Vagina (tissue), 2 donors: ENCODE data around the gene TIAM2. TPM values are rescaled to one million over a fixed set of nuclear protein-coding genes. Genes with fewer than 3 reads are reported as not detected.
"Not testable (repeated sequence)": the region's sequence is repeated elsewhere in the genome, so short reads cannot be mapped to it uniquely, and the experiment has no call there.

ENCODE experiments used
- DNase-seq, 2 donors: peaks; one replicate each; pipeline ENCODE4 v3.0.0-alpha.2; 2017; ENCODE audit errors: extremely low spot score in 2 of 2
- H3K27ac ChIP-seq: fragments of 200-600 bp; sonication (generic); one replicate; pipeline ENCODE4 v1.5.1; 2019
- H3K27me3 ChIP-seq: fragments of 200-600 bp; sonication (generic); one replicate; pipeline ENCODE4 v1.5.1; 2019
- H3K36me3 ChIP-seq, 2 donors: fragments of 200-600 bp; sonication (generic); one replicate each; pipeline ENCODE4 v1.5.1; 2017 to 2019
- H3K4me1 ChIP-seq: fragments of 200-600 bp; sonication (generic); one replicate; pipeline ENCODE4 v1.5.1; 2019
- H3K4me3 ChIP-seq, 2 donors: fragments of 200-600 bp; sonication (generic); 1 replicate in 1 of 2; 2 replicates in 1 of 2; pipeline ENCODE4 v1.5.1; 2016 to 2019
- H3K9me3 ChIP-seq: fragments of 200-600 bp; sonication (generic); one replicate; pipeline ENCODE4 v1.5.1; 2019
- CTCF ChIP-seq, 3 experiments: fragments of 450-650 bp in 2 of 3; fragments of 200-600 bp in 1 of 3; sonication (generic) in 1 of 3; IDR thresholded peaks; one replicate each; pipeline ENCODE4 v1.5.1; 2017 to 2019; ENCODE audit warnings: antibody characterized with exemption in 3 of 3, mild to moderate bottlenecking in 2 of 3, moderate library complexity in 2 of 3
- POLR2A ChIP-seq, 2 donors: fragments of 450-650 bp; IDR thresholded peaks; one replicate each; pipeline ENCODE4 v1.6.1; 2017; ENCODE audit warnings: antibody characterized with exemption in 2 of 2, mild to moderate bottlenecking in 2 of 2, moderate library complexity in 2 of 2
- POLR2AphosphoS5 ChIP-seq, 2 donors: sonication (generic); formaldehyde crosslinking; IDR thresholded peaks; one replicate each; pipeline ENCODE4 v1.9.0; 2017; ENCODE audit warnings: antibody characterized with exemption in 2 of 2, mild to moderate bottlenecking in 2 of 2, low read depth in 1 of 2; ENCODE audit not compliant: insufficient read depth in 1 of 2
- intact Hi-C: fragments of 100-400 bp; cut with DNase I; formaldehyde crosslinking; loops from one replicate; pipeline ENCODE4 v1.15.1; 2023
- total RNA-seq: library from RNA; depleted of rRNA; stranded (reverse); fragments of >200 nt; gene quantifications from one replicate; pipeline ENCODE4 v1.2.3, GENCODE V29; 2016

Gene TIAM2
- total RNA-seq, 1 donor from 2014 or later: 11.5 TPM

GRCh38 chr6:155212106-155212505, 217.0 kb downstream of the TIAM2 start:
- intact Hi-C loops: no loop called here
- TF ChIP-seq POLR2A (IDR thresholded peaks at IDR 0.05): no peak
- no peak for TF ChIP-seq CTCF (IDR thresholded peaks at IDR 0.05)
- TF ChIP-seq POLR2AphosphoS5 (IDR thresholded peaks at IDR 0.05; ENCODE audit: insufficient read depth in 1 of 2, low read depth in 1 of 2): no peak
- Histone ChIP-seq H3K4me1 (no peaks in the 10 kb centered on the region), H3K27me3 (no peaks in the 10 kb centered on the region), H3K36me3 (no peaks in the 10 kb centered on the region), H3K9me3 (no peaks in the 10 kb centered on the region), H3K4me3 (no peak overlapping the region), H3K27ac (no peak overlapping the region)
- no peak for DNase-seq

GRCh38 chr6:155212616-155213380, 217.7 kb downstream of the TIAM2 start:
- H3K4me3 ChIP-seq: no peak overlapping the region
- no peaks in the 10 kb centered on the region for H3K9me3 ChIP-seq
- no peaks in the 10 kb centered on the region for H3K36me3 ChIP-seq
- H3K27me3 ChIP-seq: no peaks in the 10 kb centered on the region
- no peak for DNase-seq
- no peak for TF ChIP-seq POLR2A (IDR thresholded peaks at IDR 0.05)
- TF ChIP-seq CTCF (IDR thresholded peaks at IDR 0.05): no peak
- no peak for TF ChIP-seq POLR2AphosphoS5 (IDR thresholded peaks at IDR 0.05; ENCODE audit: insufficient read depth in 1 of 2, low read depth in 1 of 2)
- H3K4me1 ChIP-seq: no peaks in the 10 kb centered on the region
- intact Hi-C loops: no loop called here
- no peak overlapping the region for H3K27ac ChIP-seq

- H3K36me3 ChIP-seq: no peaks in the 10 kb centered on the region
- H3K27ac ChIP-seq: no peak overlapping the region
- H3K4me3 ChIP-seq: no peak overlapping the region
- DNase-seq: no peak
- no peaks in the 10 kb centered on the region for H3K9me3 ChIP-seq
- no peaks in the 10 kb centered on the region for H3K4me1 ChIP-seq
- intact Hi-C loops: no loop called here
- no peaks in the 10 kb centered on the region for H3K27me3 ChIP-seq
- no peak for TF ChIP-seq CTCF (IDR thresholded peaks at IDR 0.05)
- no peak for TF ChIP-seq POLR2AphosphoS5 (IDR thresholded peaks at IDR 0.05; ENCODE audit: insufficient read depth in 1 of 2, low read depth in 1 of 2)
- TF ChIP-seq POLR2A (IDR thresholded peaks at IDR 0.05): no peak
Observed at GRCh38 chr6:155213611-155214372, 218.7 kb downstream of the TIAM2 start.

- H3K27ac ChIP-seq: no peak overlapping the region
Observed at GRCh38 chr6:155215906-155216305, 220.8 kb downstream of the TIAM2 start.

GRCh38 chr6:155216312-155217046, 221.4 kb downstream of the TIAM2 start:
- H3K27ac ChIP-seq: no peak overlapping the region
- intact Hi-C loops: no loop called here
- H3K27me3 ChIP-seq: no peaks in the 10 kb centered on the region
- no peaks in the 10 kb centered on the region for H3K9me3 ChIP-seq
- H3K4me1 ChIP-seq: peaks cover 9% of the 10 kb centered on the region
- H3K4me3 ChIP-seq: no peak overlapping the region
- no peak for DNase-seq
- no peak for TF ChIP-seq CTCF (IDR thresholded peaks at IDR 0.05)
- TF ChIP-seq POLR2AphosphoS5 (IDR thresholded peaks at IDR 0.05; ENCODE audit: insufficient read depth in 1 of 2, low read depth in 1 of 2): no peak
- no peak for TF ChIP-seq POLR2A (IDR thresholded peaks at IDR 0.05)
- no peaks in the 10 kb centered on the region for H3K36me3 ChIP-seq

More at GRCh38 chr6:155215906-155216305, 220.8 kb downstream of the TIAM2 start:
- Histone ChIP-seq H3K27me3 (no peaks in the 10 kb centered on the region), H3K9me3 (no peaks in the 10 kb centered on the region), H3K4me3 (no peak overlapping the region), H3K4me1 (peaks cover 9% of the 10 kb centered on the region), H3K36me3 (no peaks in the 10 kb centered on the region)
- no peak for TF ChIP-seq POLR2A (IDR thresholded peaks at IDR 0.05)
- no peak for DNase-seq
- intact Hi-C loops: no loop called here

GRCh38 chr6:155218711-155219110, 223.6 kb downstream of the TIAM2 start:
- H3K27ac ChIP-seq, DNase-seq, intact Hi-C loops, H3K36me3 ChIP-seq, H3K4me1 ChIP-seq, H3K27me3 ChIP-seq, H3K9me3 ChIP-seq, H3K4me3 ChIP-seq: not testable (repeated sequence)
